HG02840 (cell line): ENCODE data around the gene PYGL.

Experiments used
- ATAC-seq: cut with Tn5 transposase; IDR thresholded peaks from one replicate; pipeline ENCODE4 v1.9.1; 2021; ENCODE audit warnings: mild to moderate bottlenecking, moderate library complexity, moderate number of reproducible peaks; ENCODE audit not compliant: unreplicated experiment, low FRiP score

Gene PYGL

GRCh38 chr14:50882932-50883826 is 61.1 kb downstream of the PYGL start:
- no peak for ATAC-seq

GRCh38 chr14:50875359-50876070 is 68.8 kb downstream of the PYGL start:
- ATAC-seq, result peak; percentile 95

- ATAC-seq, result no peak
These were observed 69.5 kb downstream of the PYGL start for GRCh38 chr14:50874757-50875156.

GRCh38 chr14:50871914-50872732 is 72.2 kb downstream of the PYGL start, which contains the start of gene ABHD12B:
ABHD12B (plus strand) TSS chr14:50872053; CDS start chr14:50872175, 122 bp downstream.
- no peak for ATAC-seq

- no peak for ATAC-seq
These were observed 73.1 kb downstream of the PYGL start for GRCh38 chr14:50871228-50871627.

- no peak for ATAC-seq
These were observed 78.7 kb downstream of the PYGL start for GRCh38 chr14:50865391-50866076.

- ATAC-seq, result no peak
These were observed 79.3 kb downstream of the PYGL start for GRCh38 chr14:50864946-50865345.

GRCh38 chr14:50864237-50864636 is 80.0 kb downstream of the PYGL start:
- no peak for ATAC-seq

GRCh38 chr14:50862036-50862570 is 82.2 kb downstream of the PYGL start:
- no peak for ATAC-seq

GRCh38 chr14:50860478-50861086 is 83.7 kb downstream of the PYGL start:
- no peak for ATAC-seq

GRCh38 chr14:50859296-50859624 is 85.0 kb downstream of the PYGL start:
- no peak for ATAC-seq

GRCh38 chr14:50856660-50857059 is 87.6 kb downstream of the PYGL start:
- ATAC-seq, result no peak

- no peak for ATAC-seq
These were observed 88.7 kb downstream of the PYGL start for GRCh38 chr14:50855558-50855957.
